GM18867 (cell line): ENCODE data around the gene NR4A3.
A peak's percentile ranks its signal among the peaks of the same experiment; 100 is the strongest.

ENCODE experiments used
- ATAC-seq: cut with Tn5 transposase; IDR thresholded peaks from one replicate; pipeline ENCODE4 v1.9.1; 2021; ENCODE audit warnings: mild to moderate bottlenecking, moderate library complexity; ENCODE audit not compliant: unreplicated experiment

Gene NR4A3

DNA sequence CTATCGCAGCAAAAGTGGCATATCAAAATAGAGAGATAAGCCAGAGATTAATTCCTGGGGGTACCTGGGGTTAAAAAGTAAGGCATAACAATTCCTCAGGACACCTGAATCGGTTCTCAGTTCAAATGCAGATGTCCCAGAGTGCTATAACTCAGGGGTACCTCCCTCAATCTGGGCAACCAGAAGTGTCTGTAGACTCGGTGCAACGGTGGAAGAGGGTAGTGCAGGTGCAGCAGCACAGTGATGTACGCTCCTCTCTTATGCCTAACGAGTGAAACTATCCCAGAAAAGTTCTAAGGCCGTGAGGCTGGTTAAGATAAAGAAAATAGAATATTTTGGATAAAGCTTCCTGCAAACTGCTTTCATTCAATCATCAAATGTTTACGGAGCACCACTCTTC lies 7.9 kb upstream of the NR4A3 start:
- ATAC-seq, result no peak

DNA sequence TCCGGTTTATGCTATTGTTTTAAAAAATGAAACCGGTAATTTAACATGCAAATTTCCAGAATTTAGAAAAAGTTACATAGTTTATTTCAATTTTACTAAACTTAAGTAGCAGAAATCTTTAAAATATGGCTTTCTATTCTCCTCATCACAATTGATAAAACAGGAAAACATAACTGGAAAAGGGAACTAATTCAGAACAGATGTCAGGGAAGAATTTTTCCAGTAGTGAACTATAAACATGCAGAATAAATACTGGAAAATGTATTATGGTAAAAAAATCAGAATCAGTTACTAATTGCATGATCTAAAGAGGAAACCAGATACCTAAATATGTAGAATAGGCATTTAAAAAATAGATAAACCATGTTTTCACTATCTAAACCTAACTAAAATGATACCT lies 7.3 kb upstream of the NR4A3 start:
- no peak for ATAC-seq

DNA sequence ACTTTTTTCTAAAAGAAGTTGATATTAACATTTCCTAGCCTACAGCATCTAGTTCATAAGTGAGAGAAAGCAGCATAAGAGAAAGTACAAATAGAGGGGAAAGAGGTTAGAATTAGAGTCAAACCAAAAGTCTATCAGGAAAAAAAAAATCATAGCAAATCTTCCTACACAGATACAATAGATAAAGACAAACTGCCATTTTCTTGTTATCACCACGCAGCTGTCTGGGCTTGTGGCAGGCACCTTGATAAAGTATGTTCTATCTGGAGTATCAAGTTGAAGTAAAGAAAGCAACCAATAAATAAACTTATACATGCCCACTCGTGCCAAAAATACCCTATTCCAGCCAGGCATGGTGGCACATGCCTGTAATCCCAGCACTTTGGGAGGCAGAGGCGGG lies 5.3 kb upstream of the NR4A3 start:
- no peak for ATAC-seq

DNA sequence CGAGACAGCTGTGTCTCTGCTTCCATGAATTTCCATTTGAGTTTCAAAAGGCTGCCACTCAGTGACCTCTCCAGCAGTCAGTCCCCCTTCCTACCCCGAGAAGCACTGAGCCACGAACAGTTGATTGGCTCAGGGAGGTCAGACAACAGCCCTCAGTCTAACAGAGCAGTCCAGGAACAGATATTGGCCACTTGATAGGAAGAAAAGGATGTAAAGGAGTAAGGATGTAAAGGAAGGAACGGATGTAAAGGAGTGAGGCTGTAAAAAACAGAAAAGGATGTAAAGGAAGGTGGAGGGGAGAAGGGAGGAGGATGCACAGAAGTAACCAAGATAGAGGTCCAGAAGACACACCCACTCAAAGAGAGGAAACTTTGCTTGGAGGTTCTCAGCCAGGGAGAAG lies 3.2 kb upstream of the NR4A3 start:
- no peak for ATAC-seq

DNA sequence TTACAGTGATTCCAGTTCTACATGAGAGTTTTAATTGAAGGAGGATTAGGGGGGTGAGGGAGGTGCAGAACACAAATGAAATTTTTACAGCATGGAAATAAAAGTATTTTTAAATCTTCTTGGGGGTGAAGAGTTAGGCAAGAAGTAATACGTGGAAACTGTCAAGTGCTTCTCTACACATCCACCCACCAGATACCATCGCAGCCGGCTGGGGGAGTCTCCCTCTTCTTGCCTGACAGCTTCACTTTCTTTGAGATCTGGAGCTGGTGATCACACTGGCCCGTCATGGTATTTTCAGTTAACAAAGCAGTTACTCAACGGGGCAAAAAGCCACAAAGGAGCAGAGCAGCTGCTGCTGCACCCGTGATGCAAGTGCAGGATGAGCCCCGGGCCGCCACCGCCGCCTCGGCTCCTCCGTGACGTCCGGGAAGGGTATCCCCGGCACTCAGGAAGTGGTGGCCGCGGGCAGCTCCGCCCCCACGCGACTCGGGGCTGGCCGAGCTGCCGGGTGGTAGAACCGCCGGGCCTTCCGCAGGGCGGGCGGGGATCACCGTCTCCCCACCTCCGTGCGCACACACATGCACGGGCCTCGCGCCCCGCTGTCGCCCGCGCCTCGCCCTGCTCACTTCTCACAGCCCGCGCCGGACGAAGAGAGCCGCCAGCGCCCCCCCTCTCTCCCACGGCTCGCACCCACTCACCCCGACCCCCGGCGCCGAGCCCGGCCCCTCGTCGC lies 2.4 kb upstream of the NR4A3 start:
- ATAC-seq, result peak; percentile 59

DNA sequence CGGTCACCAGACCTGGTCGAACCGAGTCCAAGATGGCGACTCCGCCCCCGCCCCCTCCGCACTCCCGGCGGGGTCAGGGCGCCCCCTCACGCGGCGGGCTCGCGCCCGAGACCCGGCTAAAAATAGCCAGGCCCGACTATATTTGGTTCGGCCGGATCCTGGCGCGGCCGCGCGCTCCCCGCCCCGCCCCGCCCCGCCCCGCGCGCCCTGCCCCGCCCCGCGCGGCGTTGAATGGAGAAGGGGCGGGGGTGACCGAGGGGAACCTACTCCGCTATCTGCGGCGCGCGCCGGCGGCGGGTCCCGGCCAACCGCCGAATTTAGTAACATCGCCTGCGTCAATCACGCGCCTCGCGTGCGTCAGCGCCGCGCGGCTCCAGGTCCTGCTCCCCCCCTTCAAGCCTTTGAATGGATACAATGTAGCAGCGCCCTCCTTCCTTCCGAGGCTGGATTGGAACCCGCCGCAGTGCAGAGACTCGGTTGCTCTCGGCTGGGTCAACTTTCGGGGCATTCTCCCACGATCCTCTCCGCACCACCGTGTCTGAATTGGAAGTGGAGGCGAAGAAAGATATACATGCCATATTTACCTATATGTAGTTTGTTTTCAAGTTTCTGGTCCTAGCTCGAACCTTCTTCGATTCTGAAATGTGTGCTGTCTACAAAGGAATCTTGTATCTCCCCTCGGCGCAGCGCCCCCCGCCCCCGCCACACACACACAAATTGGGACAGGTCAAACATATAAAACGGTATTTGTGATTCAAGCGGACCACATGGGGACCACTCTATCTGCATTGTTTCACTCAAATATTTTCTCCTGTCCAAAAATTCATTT lies 1.6 kb upstream of the NR4A3 start:
- peak; percentile 46 for ATAC-seq

DNA sequence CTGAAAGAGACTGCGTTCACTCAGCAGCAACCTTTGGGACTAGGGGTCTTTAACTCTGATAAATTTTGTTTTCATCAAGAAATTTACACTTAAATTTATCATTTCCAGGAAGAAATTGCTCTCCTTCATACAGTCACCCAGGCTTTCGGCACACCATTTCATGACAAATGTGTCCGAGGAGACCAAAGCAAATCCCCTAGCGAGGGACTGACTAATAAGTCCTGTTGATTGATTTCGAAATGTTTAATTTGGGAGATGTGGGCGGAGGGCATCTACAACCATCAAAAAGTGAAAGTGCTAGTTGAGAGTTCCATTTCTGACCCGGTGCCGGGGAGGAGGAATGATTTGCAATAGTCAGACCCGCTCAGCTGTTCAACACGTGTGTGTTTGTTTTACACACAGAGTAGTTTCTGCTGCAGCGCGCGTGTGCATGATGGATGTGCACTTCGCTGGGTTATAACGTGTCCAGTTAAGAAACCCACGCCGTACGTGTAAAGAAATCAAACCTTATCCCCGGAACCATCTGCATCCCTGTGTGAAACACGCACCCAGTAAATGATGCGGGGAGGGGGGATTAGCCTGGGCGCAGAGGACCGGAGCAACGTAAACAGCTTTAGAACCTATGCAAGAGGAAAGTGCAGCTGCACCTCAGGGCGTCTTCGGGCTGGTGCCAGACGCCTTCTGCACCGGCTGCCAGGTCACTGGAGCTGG lies 845 bp upstream of the NR4A3 start:
- no peak for ATAC-seq

DNA sequence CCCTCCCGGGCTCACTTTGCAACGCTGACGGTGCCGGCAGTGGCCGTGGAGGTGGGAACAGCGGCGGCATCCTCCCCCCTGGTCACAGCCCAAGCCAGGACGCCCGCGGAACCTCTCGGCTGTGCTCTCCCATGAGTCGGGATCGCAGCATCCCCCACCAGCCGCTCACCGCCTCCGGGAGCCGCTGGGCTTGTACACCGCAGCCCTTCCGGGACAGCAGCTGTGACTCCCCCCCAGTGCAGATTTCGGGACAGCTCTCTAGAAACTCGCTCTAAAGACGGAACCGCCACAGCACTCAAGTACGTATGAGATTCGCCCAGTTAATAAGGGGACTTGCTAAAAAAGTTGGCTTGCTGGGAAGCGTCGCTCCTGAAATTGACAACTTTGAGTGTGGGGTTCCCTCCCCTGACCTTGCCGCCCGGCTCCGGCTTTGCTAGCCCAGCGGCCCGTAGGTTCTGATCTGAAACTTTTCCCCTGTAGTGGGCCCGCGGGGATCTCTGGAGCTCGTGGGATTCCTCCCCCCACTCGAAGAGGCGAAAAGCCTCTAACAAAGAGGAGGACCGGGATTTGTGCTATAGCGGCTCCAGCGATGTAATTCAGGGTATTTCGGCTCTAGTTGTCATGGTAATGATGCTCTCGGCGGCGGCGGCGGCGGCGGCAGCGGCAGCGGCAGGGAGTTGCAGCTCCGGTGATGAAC lies 572 bp downstream of the NR4A3 start:
- ATAC-seq, result no peak

DNA sequence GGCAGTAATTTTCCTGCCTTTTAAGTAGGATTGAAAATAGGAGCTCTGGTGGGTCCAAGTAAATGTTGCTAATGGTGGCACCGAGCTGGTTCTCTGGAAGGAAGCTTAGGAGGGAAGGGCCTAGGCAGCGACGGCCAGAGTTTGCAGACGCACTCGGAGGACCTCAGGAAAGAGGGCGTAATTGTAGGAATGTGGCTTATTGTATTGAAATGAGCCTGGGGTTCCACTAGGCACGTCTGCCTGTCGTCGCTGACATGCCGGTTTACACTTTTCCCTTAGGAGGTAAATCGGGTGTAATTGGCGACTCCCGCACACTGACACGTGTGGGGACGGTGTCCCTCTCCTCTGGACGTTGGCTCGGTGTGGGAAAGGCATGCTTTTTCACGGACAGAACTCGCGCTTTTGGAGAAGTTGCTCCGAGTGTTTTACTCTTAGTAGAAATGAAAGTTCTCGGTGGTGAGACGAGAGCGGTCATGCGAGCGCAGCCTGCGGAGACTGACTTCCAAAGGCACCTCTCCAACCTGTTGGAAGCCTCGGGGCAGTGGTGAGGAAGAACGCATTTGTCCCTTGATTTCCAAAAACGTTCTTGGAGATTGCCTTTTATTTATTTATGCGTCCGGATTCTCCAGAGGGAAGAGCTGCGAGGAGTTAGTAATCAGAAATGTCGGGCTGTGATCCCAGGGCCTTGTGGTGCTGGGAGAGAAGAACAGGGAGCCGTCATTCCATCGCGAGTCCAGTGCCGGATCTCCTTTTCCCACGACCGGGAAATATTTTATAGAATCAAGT lies 1.3 kb downstream of the NR4A3 start:
- no peak for ATAC-seq

DNA sequence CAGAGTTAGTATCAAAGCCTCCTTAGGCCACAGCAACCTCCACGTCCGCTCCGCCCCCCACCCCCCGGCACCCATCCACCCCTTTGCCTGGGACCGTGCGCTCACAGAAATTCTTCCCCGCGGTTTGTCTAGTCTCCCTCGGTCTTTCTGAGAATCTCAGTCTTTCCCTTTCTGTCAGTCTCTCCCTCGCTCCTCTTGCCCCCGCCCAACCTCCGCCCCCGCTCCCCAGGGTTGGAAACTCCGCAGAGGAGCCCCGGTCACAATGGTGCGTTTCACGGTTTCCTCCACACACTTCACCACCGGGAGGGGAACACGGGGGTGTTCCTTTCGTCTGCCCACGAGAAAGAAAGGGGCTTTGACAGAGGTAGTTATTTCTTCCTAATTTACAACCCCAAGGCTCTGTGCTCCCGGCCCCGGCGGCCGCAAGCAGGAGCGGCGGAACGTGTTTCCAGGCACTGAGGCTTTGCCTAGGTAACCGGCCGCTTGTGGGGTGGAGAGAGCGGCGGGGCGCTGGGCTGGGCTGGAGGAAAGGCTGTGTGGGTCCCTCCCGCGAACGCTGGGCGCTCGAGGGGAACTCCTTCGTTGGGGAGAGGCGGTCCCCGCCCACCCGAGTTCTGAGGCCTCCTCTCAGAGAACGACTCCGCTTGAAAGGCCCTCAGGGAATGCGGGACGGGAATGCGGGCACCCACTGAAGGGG lies 2.1 kb downstream of the NR4A3 start:
- no peak for ATAC-seq

DNA sequence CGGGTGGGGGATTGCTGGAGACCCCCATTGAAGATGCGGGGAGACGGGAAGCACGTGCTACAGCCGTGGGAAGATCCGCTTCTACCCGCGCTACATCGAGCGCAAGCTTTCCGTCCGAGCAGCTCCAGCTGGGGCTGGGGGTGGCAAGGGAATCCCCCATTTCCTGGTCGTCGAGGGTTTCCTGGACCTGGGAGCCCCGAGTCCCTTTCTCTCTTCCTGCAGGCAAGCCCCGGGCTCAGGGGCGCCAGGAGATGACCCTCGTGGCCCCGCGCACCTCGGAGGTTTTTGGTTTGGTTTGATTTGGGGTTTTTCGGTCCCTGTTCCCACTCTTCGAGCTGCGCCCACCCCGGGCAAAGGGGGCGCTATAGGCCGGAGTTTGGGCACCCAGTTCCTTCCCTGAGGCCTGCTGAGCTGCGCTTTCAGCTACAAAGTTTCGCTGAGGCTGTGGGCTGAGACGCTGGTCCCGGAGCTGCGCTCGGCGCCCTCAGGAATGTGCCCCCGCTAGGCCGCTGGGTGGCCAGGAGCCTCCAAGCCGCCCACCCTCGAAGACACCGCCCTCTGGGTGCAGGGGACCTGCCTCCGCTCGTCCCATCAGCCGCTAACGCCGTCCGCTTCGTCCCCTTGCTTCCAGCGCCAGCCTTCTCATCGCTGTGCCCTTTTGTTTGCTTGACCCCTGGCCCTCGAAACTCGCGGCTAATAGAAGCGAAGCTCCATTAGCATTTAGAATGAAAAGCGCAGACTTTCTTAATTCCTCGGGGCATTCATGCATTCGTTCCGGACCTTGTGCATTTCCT lies 2.9 kb downstream of the NR4A3 start:
- no peak for ATAC-seq

DNA sequence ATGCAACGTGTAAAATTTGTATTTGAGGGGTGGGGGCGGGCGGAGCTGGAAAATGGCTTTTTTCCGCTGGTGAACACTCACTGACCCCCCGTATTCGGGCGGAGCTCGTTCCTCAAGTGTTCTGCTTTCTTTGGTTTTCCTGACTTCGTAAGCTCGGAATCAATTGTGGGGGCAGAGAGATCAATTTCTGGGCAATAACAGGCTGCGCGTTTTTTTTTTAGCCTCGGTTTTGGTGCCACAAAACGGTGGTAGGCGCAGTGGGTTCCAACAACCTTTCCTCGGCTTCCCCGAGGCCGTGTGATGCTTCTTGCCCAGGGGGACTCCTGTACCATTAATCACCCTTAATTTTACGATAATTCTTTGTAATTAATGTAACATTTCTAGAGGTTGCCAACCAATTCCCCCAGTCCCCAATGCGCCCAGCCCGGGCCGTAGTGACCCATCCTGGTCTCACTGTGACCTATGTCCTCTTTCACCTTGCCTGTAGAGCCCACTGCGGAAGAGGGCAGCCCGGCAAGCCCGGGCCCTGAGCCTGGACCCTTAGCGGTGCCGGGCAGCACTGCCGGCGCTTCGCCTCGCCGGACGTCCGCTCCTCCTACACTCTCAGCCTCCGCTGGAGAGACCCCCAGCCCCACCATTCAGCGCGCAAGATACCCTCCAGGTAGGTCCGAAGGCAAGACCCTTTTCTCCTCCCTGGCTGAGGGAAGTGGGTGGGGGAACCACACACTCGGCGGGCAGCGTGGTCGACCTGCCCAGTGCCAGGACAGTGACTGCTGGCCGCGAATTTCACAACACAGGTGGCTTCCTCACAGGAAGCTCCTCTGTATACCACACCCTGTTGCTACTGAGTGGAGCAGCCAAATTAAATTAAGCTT lies 3.7 kb downstream of the NR4A3 start:
- no peak for ATAC-seq

DNA sequence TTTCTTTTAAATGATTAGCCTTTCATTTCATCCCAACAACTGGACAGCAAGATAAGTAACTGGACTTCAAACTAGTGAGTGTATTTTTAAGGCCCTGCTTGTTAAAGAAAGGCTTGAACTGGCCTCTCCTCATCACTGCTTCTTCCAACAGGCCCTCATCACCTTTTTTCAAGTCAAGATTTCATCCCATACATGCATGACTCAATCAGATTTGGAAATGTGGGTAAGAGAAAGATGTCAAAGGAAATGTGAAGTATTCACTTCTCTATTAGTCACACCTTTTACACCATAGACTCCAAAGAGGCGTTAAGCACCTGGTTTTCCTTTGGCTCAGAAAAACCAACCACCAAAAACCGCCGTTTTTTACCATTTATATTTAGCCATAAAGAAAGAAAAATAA lies 4.9 kb downstream of the NR4A3 start:
- ATAC-seq, result no peak

DNA sequence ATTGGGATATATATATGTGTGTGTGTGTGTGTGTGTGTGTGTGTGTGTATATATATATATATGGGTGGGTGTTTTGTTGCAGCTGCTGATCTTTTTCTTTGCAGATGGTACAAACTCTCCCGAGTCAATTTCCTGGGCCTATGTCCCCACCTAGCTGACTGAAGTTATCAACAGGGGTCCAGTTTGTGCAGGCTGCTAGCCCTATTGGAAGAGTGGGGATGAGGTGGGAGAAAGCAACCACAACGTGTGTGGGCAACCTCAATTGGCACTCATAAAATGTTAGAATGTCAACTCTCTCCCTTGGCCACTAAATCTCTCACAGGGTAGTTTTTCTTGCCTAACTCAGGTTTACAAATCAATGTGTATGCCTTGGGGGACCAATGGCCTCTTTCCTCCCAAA lies 5.6 kb downstream of the NR4A3 start:
- ATAC-seq, result no peak

DNA sequence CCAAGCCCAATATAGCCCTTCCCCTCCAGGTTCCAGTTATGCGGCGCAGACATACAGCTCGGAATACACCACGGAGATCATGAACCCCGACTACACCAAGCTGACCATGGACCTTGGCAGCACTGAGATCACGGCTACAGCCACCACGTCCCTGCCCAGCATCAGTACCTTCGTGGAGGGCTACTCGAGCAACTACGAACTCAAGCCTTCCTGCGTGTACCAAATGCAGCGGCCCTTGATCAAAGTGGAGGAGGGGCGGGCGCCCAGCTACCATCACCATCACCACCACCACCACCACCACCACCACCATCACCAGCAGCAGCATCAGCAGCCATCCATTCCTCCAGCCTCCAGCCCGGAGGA lies 6.3 kb downstream of the NR4A3 start:
- ATAC-seq, result no peak

DNA sequence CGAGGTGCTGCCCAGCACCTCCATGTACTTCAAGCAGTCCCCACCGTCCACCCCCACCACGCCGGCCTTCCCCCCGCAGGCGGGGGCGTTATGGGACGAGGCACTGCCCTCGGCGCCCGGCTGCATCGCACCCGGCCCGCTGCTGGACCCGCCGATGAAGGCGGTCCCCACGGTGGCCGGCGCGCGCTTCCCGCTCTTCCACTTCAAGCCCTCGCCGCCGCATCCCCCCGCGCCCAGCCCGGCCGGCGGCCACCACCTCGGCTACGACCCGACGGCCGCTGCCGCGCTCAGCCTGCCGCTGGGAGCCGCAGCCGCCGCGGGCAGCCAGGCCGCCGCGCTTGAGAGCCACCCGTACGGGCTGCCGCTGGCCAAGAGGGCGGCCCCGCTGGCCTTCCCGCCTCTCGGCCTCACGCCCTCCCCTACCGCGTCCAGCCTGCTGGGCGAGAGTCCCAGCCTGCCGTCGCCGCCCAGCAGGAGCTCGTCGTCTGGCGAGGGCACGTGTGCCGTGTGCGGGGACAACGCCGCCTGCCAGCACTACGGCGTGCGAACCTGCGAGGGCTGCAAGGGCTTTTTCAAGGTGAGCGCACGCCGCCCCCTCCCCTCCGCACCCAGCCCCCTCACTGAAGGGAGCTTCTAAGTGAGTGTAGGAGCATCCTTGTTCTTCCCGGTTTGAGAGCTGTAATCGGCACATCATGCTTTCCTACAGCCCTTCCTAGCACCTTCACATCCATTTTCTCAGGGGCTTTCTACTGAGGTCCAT lies 6.9 kb downstream of the NR4A3 start:
- no peak for ATAC-seq

DNA sequence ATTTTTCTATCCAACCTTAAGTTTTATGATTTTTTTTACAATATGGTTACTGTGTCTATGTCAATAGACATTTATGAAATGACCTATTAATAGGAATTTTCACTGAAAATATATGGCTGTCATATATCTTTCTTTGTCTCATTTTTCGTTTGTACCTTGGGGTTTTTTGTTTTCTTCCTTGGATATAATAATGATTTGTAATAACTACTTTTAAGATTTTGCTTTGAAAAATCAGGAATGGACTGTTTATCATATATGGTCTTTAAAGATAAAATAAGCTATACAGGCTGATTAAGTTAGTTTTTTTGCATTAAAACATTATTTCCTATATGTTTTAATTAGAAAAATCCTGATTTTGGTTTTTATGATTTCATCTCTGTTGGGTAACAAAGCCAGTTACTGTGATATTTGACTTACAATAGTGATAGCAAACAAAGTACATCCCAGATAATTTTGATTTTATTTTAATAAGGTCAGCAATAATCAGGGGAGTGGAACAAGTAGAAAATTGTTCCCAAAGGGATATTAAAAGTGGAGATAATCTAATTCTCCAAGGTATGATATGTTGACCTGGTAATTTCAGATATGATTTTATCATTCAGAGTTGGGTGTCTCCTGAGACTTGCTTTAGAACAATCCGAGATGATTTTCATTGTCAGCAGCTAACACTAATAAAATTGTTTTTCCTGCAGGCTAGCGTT lies 10.3 kb downstream of the NR4A3 start:
- no peak for ATAC-seq
